ENCODE data around the gene TMC8. TPM values are rescaled to one million over a fixed set of nuclear protein-coding genes. Genes with fewer than 3 reads are reported as not detected.

TMC8 gene
- total RNA-seq, 4 donors from 2014 or later = 1.7 to 12.0 (median 3.0) TPM

DNA sequence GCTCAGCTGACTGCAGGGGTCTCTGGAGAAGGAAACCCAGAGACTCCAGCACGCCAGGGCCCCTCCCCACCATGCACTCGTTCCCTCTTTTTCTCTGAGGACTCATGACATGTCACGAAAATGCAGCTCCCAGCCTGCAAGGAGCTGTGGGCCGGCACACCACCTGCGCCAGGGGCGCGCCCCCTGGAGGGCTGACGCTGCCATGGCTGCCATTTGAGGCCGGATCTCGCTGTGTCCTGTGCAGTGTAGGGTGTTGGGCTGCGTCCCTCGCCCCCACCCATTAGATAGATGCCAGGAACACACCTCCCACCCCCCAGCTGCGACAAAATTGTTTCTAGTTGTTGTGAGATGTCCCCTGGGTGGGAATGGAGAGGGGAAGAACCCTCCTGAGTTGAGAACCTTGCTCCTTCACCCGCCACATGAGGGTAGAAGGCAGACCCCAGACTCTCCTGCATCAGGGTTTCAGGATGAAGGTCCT lies 46.0 kb downstream of the TMC8 start:
- Histone ChIP-seq H3K27ac (peak overlapping the region in 3 of 4 donors; percentile 91 to 98 (median 98)), H3K27me3 (no peaks in the 10 kb centered on the region), H3K36me3 (peaks cover 0 to 6% of the 10 kb centered on the region in 2 donors), H3K9me3 (no peaks in the 10 kb centered on the region), H3K4me1 (peaks cover 0 to 100% (median 59%) of the 10 kb centered on the region in 3 donors), H3K4me3 (no peak overlapping the region)
- no peak for ATAC-seq
- WGBS, 2 donors (ENCODE audit: low coverage in 1 of 2) = 10 to 73% methylated on average over 2 to 4 of the region's 14 CpGs
- TF ChIP-seq POLR2AphosphoS5 (IDR thresholded peaks at IDR 0.05) (peak; percentile 23), EP300 (IDR thresholded peaks at IDR 0.05) (no peak), POLR2A (IDR thresholded peaks at IDR 0.05) (no peak), CTCF (IDR thresholded peaks at IDR 0.05) (peak in 3 of 4 experiments; percentile 83 to 95 (median 91))

DNA sequence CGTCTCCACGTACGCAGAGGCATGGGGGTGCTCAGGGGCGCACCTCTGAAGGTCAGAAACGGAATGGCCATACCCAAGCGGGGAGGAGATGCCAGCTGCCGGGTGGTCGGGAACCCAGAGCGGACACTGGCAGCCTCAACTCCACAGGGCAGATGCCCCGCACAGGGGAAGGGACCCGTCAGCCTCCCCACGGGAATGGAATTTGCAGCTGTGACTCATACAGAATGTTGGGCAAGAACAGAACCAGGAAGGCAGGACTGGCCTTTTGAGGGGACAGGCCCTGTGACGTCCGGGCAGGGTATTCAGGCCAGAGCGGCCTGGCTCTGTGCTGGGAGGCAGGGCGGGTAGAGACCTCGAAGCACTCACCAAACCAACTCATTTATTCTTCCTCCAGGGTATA lies 48.8 kb downstream of the TMC8 start:
- TF ChIP-seq CTCF (IDR thresholded peaks at IDR 0.05) (no peak), POLR2A (IDR thresholded peaks at IDR 0.05) (peak in 1 of 2 donors; percentile 29), POLR2AphosphoS5 (IDR thresholded peaks at IDR 0.05) (peak; percentile 92), EP300 (IDR thresholded peaks at IDR 0.05) (no peak)
- no peaks in the 10 kb centered on the region for H3K9me3 ChIP-seq
- peak overlapping the region in 1 of 2 donors; percentile 19 for H3K4me3 ChIP-seq
- peak; percentile 83 for ATAC-seq
- peaks cover 0 to 95% (median 36%) of the 10 kb centered on the region in 3 donors for H3K4me1 ChIP-seq
- H3K36me3 ChIP-seq = no peaks in the 10 kb centered on the region
- peak overlapping the region; percentile 82 to 98 (median 90) for H3K27ac ChIP-seq
- no peaks in the 10 kb centered on the region for H3K27me3 ChIP-seq
- WGBS, 2 donors (ENCODE audit: low coverage in 1 of 2) = 55% methylated on average over 2 of the region's 17 CpGs; no CpG with 5 or more reads in 1 of the 2 donors

DNA sequence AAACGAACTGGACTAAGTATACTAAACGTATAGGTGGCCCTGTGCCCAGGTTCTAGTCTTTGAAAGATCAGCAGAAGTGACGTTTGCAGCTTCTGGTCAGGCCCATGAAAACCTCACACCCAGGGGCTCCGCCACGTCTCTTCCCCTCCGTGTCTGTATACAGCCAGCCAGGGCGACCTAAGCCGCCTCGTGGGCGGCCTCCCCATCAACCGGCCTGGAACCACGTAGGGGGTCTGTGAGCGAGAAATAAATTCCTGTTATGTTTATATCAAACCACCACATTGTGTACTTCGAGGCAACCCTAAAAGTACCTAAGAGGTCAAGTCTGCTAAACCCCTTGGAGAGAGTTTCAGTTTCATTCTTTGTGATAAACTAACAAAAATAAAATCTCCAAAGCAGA lies 49.5 kb downstream of the TMC8 start:
- WGBS, 2 donors (ENCODE audit: low coverage in 1 of 2) = 0 to 45% methylated on average over 1 to 4 of the region's 14 CpGs
- ATAC-seq = no peak
- peaks cover 0 to 95% (median 30%) of the 10 kb centered on the region in 3 donors for H3K4me1 ChIP-seq
- peak overlapping the region; percentile 82 to 98 (median 90) for H3K27ac ChIP-seq
- TF ChIP-seq POLR2A (IDR thresholded peaks at IDR 0.05) (no peak), CTCF (IDR thresholded peaks at IDR 0.05) (no peak), EP300 (IDR thresholded peaks at IDR 0.05) (no peak), POLR2AphosphoS5 (IDR thresholded peaks at IDR 0.05) (no peak)
- no peaks in the 10 kb centered on the region for H3K27me3 ChIP-seq
- no peak overlapping the region for H3K4me3 ChIP-seq
- no peaks in the 10 kb centered on the region for H3K9me3 ChIP-seq
- H3K36me3 ChIP-seq = no peaks in the 10 kb centered on the region

GRCh38 chr17:78180508-78180907 lies 49.9 kb downstream of the TMC8 start:
- WGBS, 2 donors (ENCODE audit: low coverage in 1 of 2) = 12 to 17% methylated on average over 1 of the region's 2 CpGs
- Histone ChIP-seq H3K36me3 (no peaks in the 10 kb centered on the region), H3K9me3 (no peaks in the 10 kb centered on the region), H3K4me3 (no peak overlapping the region), H3K27ac (peak overlapping the region; percentile 82 to 98 (median 90)), H3K27me3 (no peaks in the 10 kb centered on the region), H3K4me1 (peaks cover 2 to 95% (median 27%) of the 10 kb centered on the region in 3 donors)
- peak; percentile 35 for ATAC-seq
- TF ChIP-seq CTCF (IDR thresholded peaks at IDR 0.05) (no peak), EP300 (IDR thresholded peaks at IDR 0.05) (no peak), POLR2AphosphoS5 (IDR thresholded peaks at IDR 0.05) (peak; percentile 86), POLR2A (IDR thresholded peaks at IDR 0.05) (no peak)

- Histone ChIP-seq H3K4me3 (no peak overlapping the region), H3K27me3 (no peaks in the 10 kb centered on the region), H3K27ac (peak overlapping the region in 3 of 4 donors; percentile 77 to 84 (median 77)), H3K4me1 (peaks cover 5 to 93% (median 26%) of the 10 kb centered on the region in 3 donors), H3K9me3 (no peaks in the 10 kb centered on the region), H3K36me3 (no peaks in the 10 kb centered on the region)
- WGBS, 2 donors (ENCODE audit: low coverage in 1 of 2) = 90 to 93% methylated on average over 3 to 11 of the region's 13 CpGs
- TF ChIP-seq POLR2A (IDR thresholded peaks at IDR 0.05) (no peak), POLR2AphosphoS5 (IDR thresholded peaks at IDR 0.05) (no peak), CTCF (IDR thresholded peaks at IDR 0.05) (no peak), EP300 (IDR thresholded peaks at IDR 0.05) (no peak)
- ATAC-seq = no peak
Measured at GRCh38 chr17:78182504-78182903, 51.9 kb downstream of the TMC8 start.
